Daoy (cell line): ENCODE results near the gene KCNJ4. TPM values are rescaled to one million over a fixed set of nuclear protein-coding genes. Genes with fewer than 3 reads are reported as not detected.
"Not testable (repeated sequence)": the region's sequence is repeated elsewhere in the genome, so short reads cannot be mapped to it uniquely, and the experiment has no call there.

ENCODE experiments used
- DNase-seq: peaks from one replicate; pipeline ENCODE4 v3.0.0-alpha.2; 2015; ENCODE audit warnings: low read depth
- total RNA-seq: library from RNA; depleted of rRNA; stranded (reverse); fragments of >200 nt; shearing (Covaris generic); gene quantifications from 2 replicates; pipeline ENCODE4 v1.2.3, GENCODE V29; 2014

The KCNJ4 gene
- total RNA-seq, 1 experiment from 2014 or later: 0.80 TPM

- DNase-seq: not testable (repeated sequence)
Measured at GRCh38 chr22:38470179-38470578, 15.2 kb upstream of the KCNJ4 start.

- no peak for DNase-seq
Measured at GRCh38 chr22:38469306-38469781, 14.3 kb upstream of the KCNJ4 start.

- no peak for DNase-seq
Measured at GRCh38 chr22:38468443-38469305, 13.7 kb upstream of the KCNJ4 start.

- peak; percentile 88 for DNase-seq
Measured at GRCh38 chr22:38467904-38468442, 13.0 kb upstream of the KCNJ4 start, which contains the start of gene KDELR3. Gene KDELR3 (plus strand): TSS chr22:38468096. CDS start chr22:38468234, 138 bp downstream.

- DNase-seq: no peak
Measured at GRCh38 chr22:38467438-38467903, 12.5 kb upstream of the KCNJ4 start.

- no peak for DNase-seq
Measured at GRCh38 chr22:38465673-38466490, 10.9 kb upstream of the KCNJ4 start.

GRCh38 chr22:38464992-38465672 is 10.1 kb upstream of the KCNJ4 start:
- DNase-seq: no peak

- DNase-seq: no peak
Measured at GRCh38 chr22:38462960-38463784, 8.2 kb upstream of the KCNJ4 start.

GRCh38 chr22:38461414-38462081 is 6.5 kb upstream of the KCNJ4 start:
- peak; percentile 83 for DNase-seq

GRCh38 chr22:38461057-38461413 is 6.0 kb upstream of the KCNJ4 start:
- no peak for DNase-seq

- no peak for DNase-seq
Measured at GRCh38 chr22:38460426-38460840, 5.4 kb upstream of the KCNJ4 start.

GRCh38 chr22:38456841-38457699 is 2.1 kb upstream of the KCNJ4 start:
- DNase-seq: no peak

GRCh38 chr22:38456272-38456835 is 1.4 kb upstream of the KCNJ4 start:
- DNase-seq: no peak

- peak; percentile 45 for DNase-seq
Measured at GRCh38 chr22:38455530-38456271, 702 bp upstream of the KCNJ4 start.

GRCh38 chr22:38454353-38455075 is 485 bp downstream of the KCNJ4 start:
- DNase-seq: no peak

- DNase-seq: no peak
Measured at GRCh38 chr22:38453996-38454352, 1.0 kb downstream of the KCNJ4 start.

GRCh38 chr22:38453066-38453672 is 1.8 kb downstream of the KCNJ4 start:
- no peak for DNase-seq
